GM23248 (cell line): Measurements from ENCODE around the gene PPP4C.

Source experiments
- EZH2 ChIP-seq: fragments of 200-600 bp; sonication (generic); IDR thresholded peaks from 2 replicates; pipeline ENCODE4 v1.6.1; 2018; ENCODE audit warnings: antibody characterized with exemption, mild to moderate bottlenecking; ENCODE audit not compliant: insufficient read depth, poor library complexity, severe bottlenecking
- EZH2phosphoT487 ChIP-seq: fragments of 200-600 bp; sonication (generic); IDR thresholded peaks from 2 replicates; pipeline ENCODE4 v1.6.1; 2018; ENCODE audit warnings: antibody characterized with exemption, moderate library complexity, mild to moderate bottlenecking, low read depth; ENCODE audit not compliant: insufficient read depth

DNA sequence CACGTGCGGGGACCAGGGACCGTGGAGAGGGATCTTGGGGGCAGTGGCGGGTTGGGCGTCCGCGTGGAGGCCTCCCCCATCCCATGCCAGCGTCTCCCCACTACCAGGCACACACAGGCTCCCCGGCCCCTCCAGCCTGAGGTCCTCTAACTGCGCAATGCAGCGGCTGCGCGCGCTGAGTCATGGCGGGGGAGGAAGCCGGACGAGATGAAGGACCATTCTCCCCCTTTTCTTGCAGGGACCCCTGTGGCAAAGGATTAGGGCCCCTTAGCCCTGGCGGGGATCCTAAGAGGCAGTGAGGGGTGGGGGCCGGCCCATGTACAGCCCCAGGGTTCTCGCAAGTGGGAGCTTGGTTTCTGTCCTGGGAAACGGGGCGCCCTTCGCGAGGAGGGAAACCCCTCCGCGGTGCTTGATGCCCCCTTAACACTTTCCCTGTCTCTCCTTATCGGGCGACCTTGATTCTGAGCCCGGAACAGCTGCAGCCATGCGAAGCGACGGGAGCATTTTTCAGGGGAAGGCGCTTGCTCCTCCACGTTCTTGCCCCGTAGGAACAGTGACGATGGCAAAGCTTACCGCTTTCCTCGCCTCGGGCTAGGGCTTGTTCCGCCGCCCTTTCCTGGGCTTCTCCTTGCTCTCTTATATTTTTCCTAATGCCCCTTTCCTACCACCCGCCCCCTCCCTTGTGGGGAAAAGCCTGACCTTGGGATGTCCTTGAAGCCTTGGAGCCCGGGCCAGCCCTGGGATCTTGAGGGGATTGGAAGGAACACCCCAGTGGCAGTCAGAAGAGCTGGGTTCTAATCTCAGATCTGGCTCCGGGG lies 9.6 kb upstream of the PPP4C start:
- TF ChIP-seq EZH2 (no peak), EZH2phosphoT487 (no peak)
